ENCODE results near the gene ANKRD10.
A peak's percentile ranks its signal among the peaks of the same experiment; 100 is the strongest.
"Not testable (repeated sequence)": the region's sequence is repeated elsewhere in the genome, so short reads cannot be mapped to it uniquely, and the experiment has no call there.

Gene ANKRD10

GRCh38 chr13:110860983-110861382 lies 53.9 kb downstream of the ANKRD10 start:
- peak; percentile 43 for FAIRE-seq

DNA sequence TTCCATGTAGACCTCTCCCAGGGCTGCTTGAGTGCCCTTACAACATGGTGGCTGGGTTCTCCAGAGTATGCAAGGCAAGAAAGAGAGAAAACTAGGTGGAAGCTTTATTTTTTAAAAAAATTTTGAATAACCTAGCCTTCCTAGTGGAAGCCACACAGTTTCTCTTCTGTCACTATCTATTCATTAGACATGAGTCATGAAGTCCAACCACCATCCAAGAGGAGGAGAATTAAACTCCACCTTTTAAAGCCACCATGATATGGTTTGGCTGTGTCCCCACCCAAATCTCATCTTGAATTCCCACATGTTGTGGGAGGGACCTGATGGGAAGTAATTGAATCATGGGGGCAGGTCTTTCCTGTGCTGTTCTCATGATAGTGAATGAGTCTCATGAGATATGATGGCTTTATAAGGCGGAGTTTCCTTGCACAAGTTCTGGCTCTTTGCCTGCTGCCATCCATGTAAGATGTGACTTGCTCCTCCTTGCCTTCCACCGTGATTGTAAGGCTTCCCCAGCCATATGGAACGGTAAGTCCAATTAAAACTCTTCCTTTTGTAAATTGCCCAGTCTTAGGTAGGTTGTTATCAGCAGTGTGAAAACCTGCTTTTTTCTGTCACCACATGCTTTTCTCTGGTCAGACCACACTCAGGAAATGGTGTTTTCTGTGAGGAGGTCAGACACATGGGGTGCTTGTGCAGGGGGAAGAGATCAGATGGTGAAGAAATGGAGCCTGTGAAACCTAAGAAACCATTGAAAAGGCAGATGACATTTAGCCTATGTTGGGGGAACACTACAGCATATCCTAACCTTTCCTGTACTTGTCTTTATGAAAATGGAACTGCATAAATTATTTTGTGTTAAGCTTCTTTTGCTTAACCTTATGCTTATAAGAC lies 57.7 kb downstream of the ANKRD10 start:
- FAIRE-seq, result no peak

DNA sequence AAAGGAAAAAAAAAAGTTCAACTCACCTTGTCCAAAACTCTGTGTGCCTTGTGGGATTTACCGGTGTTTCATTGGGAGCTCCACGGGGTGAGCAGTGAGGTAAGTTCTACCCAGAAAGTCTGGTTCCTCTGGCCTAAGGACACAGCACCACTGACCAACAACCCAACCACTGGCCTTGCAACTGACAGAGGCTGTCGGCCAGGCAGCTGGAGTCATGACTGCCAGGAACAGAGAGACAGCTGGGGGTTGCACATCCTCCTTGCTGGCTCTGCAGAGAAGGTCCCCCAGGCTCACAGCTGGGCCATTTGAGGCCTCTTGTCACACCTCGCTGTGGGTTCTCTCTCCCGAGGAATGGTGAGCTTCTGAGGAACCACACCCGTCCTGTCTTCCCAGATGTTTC lies 59.5 kb downstream of the ANKRD10 start:
- no peak for FAIRE-seq

DNA sequence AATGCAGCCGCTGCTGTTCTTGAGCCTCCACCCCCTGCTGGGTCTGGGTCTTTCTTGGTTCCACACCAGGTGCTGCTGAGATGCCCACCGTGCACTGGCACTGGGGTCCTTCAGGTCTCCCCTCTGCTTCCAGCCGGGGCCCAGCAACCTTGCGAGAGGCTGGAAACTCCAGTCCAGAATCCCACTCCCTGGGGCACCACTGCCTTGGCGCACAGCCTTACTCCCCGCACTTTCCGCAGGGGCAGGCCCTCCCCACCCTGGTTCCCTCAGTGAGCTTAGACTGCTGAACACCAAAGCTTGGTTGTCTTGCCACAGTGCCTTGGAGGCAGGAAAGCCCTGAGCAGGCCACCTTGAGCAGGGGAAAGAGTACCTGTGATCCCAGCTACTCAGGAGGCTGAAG lies 60.0 kb downstream of the ANKRD10 start:
- FAIRE-seq, result no peak

DNA sequence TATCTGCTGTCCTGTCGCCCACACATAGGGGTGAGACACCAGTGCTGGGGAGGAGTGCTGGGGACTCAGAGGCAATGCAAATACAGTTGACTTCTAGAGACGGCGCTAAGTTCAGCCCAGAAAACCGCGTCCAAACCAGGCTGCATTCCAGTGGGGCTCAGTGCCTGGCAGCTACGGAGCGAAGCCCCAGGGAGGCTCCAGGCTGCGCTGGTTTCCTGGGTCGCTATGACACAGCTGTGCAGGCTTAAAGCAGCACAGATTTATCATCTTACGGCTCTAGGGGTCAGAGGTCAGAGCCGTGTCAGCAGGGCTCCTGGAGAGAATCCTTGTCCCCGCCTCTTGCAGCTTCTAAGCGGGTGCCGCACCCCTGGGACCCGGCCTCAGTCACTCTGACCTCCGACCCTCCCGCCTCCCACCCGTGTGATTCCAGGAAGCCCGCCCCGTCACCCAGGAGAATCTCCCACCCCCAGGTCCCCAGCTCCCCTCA lies 61.6 kb downstream of the ANKRD10 start:
- FAIRE-seq, result no peak

- FAIRE-seq, result no peak
These were observed 64.0 kb downstream of the ANKRD10 start for GRCh38 chr13:110850840-110851239.

GRCh38 chr13:110850006-110850405 lies 64.9 kb downstream of the ANKRD10 start:
- FAIRE-seq, result no peak

DNA sequence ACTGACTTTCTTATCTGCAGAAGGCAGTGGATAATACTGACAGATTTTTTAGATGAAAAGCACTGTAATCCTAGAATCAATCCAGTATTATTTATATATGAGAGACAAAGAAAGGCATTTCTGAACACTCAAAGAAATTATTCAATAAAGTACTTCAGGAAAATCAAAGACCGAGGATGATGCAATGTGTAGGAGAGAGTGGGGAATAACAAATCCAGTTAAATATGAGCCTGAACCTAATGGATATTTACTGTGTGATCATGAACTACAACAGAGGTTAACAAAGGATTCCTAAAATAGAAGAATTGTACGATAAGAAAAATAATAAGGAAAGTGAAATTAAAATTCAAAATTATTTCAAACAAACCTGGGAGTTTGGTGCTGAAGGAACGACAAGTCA lies 69.3 kb downstream of the ANKRD10 start:
- no peak for FAIRE-seq

DNA sequence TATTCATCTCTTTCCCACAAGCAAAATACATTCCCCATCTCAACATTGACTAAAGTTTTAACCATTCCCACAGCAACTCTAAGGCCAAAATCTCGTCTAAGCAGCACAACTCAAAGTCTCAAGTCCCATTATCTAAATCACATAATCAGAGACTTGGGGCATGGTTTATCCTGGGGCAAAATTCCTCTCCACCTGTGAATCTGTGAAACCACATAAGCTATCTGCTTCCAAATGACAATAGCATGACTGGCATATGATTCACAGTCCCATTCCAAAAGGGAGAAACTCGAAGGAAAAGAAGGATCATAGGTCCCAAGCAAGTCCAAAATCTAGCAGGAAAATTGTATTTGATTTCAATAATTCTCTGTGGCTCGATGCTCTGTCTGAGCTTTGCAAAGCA lies 73.0 kb downstream of the ANKRD10 start:
- FAIRE-seq, result no peak

- FAIRE-seq, result no peak
These were observed 73.5 kb downstream of the ANKRD10 start for GRCh38 chr13:110841406-110841805.

DNA sequence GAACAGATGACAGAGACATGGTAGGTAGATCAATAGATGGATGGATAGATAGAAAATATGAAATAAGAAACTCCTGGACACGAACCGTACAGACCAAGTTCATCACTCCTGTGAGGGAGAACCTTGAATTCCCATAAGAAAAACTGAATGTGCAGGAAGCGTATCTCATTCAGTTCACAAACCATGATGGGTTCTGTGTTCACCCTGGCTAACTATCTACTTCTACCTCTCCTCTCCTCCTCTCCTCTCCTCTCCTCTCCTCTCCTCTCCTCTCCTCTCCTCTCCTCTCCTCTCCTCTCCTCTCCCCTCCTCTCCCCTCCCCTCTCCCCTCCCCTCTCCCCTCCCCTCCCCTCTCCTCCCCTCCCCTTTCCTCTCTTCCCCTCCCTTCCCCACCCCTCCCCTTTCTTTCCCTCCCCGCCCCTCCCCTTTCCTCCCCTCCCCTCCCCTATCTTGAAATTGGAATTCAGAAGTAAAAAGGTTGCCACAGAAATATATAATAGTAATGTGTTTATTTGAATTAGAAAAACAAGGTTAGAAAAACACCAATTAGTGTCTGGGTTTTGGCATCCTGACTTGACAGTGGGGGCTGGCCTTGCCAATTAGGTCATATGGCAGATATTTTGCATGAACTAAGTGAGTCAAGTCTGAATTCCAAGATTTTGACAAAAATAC lies 75.9 kb downstream of the ANKRD10 start:
- no peak for FAIRE-seq

GRCh38 chr13:110838116-110838515 lies 76.8 kb downstream of the ANKRD10 start:
- no peak for FAIRE-seq

DNA sequence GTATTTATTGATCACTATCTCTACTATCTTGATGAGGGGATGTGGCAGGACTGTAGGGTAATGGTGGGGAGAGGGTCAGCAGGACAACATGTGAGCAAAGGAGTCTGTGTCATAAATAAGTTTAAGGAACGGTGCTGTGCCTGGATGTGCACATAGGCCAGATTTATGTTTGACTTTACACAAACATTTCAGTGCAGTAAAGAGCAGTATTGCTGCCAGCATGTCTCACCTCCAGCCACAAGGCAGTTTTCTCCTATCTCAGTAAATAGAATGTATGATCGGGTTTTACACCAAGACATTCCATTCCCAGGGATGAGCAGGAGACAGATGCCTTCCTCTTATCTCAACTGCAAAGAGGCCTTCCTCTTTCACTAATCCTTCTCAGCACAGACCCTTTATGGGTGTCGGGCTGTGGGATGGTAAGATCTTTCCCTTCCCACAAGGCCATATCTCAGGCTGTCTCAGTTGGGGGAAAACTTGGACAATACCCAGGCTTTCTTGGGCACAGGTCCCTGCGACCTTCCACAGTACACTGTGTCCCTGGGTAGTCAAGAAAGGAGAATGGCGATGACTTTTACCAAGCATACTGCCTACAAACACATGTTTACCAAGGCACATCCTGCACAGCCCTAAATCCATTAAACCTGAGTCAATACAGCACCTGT lies 77.3 kb downstream of the ANKRD10 start:
- not testable (repeated sequence) for FAIRE-seq

GRCh38 chr13:110836605-110836903 lies 78.3 kb downstream of the ANKRD10 start:
- no peak for FAIRE-seq

DNA sequence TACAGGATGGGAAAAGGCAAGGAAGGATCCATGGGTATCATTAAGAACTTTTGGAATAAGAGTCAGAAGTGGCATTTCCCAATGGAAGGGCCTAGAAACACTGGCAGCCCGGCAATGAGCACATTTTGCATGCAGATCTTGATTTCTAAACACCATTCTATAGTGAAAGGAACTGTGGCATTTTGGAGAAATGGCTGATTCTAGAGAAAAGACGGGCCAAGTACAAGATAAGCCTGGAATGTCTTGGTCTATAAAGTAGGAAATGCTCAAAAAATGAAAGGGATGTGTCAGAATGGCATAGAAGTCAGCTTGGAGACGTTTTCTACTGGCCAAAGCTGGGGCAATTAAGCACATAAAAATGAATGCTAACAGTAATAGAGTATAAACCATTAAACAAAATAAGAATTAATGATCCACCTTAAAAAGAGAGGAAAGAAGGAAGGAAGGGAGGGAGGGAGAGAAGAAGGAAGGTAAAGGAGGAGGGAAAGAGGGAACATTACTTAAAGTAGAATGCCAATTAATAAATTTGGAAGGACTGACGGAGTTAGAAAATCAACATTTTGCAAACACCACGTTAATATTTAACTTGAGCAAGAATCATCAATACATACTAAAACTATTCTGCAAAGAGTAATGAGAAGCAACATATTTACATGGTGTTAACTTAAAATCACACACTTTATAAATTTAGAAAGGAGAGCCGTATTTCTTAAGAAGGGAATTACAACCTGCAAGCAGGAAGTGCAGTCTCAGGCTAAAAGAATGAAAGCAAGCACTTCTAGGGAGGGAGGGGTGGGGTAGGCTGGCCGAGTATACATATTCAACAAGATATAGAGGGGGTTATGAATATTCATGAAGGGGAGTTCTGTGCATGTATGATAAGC lies 78.9 kb downstream of the ANKRD10 start:
- FAIRE-seq, result no peak

DNA sequence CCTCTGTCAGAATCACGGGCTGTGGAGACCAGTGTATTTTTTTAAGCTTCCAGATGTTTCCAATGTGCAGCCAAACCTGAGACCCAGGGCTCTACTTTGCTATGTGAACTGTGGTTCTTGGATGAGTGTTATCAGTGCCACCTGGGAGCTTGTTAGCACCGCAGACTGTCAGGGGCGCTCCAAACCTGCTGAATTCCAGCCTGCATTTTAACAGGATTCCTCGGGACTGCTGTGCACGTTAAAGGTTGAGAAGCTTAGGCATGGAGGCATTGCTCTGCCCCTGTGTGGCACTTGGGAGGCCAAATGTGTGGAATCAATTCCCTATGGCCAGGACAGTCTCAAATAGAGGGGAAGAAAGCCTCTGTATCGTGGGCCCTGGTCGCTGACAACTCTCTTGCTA lies 80.3 kb downstream of the ANKRD10 start:
- FAIRE-seq, result no peak

DNA sequence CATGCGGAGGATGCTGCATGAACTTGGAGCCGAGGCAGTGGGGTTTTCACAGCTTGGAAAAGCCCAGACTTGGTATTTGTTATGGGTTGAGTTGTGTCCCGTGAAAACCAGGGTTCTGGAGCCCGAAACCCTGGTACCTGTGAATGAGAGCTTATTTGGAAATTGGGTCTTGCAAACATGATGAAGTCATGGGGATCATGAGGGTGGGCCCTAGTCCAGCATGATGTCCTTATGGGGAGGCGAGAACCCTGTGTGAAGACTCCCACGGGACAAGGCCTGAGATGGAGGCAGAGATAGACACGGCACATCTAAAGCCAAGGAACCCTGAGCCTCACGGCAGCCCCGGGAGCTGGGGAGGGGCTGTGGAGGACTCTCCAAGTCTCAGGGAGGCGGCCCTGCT lies 82.3 kb downstream of the ANKRD10 start:
- no peak for FAIRE-seq

- FAIRE-seq, result no peak
These were observed 82.7 kb downstream of the ANKRD10 start for GRCh38 chr13:110832205-110832479.

DNA sequence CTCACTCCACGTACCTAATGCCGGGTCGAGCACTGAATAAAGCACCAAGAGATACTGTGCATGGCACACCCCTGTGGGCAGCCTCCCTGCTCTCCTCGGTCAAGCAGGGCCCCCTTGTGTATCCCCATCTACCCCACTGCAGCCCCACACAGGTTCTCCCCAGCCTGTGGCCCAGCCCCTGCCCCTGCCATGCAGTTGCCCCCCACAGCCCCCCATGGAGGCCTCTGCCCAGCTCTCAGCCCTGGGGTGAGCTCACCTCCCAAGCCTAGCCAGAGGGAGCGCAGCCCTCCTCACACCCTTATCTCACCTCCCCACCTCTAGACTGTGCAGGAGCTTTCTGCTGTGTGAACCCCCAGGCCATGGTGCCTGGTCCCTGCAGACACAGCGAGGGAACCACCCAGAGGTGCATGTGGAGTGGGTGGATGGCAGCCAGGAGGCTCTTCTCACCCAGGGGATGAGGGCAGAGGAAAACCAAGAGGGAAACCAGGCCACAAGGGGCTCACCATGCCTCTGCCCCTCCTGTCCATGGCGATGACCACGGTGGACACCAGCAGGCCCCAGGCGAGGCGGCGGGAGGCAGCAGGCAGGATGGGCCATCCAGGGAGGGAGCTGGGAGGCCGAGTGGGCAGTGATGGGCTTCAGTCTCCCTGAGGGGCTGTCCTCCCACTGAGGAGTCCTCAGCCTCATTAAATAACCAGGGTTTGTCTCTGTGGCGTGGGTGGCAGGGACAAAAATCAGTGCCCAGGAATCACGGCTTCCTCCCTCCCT lies 83.2 kb downstream of the ANKRD10 start:
- FAIRE-seq, result no peak

GRCh38 chr13:110830800-110831371 lies 84.0 kb downstream of the ANKRD10 start:
- no peak for FAIRE-seq

DNA sequence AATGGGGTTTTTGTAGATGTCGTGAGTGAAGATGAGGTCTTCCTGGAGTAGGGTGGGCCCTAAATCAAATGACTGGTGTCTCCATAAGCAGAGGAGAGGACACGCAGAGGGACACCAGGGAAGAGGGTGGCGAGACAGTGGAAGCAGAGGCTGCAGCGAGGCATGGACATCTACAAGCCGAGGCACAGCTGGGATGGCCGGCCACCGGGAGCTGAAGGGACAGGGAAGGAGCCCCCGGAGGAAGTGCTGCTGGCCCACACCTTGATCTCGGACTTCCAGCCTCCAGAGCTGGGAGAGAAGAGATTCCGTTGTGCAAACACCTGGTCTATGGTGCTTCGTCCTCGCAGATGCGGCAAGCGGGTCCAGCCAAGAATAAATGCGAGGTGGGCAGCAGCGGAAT lies 84.5 kb downstream of the ANKRD10 start:
- FAIRE-seq, result no peak

DNA sequence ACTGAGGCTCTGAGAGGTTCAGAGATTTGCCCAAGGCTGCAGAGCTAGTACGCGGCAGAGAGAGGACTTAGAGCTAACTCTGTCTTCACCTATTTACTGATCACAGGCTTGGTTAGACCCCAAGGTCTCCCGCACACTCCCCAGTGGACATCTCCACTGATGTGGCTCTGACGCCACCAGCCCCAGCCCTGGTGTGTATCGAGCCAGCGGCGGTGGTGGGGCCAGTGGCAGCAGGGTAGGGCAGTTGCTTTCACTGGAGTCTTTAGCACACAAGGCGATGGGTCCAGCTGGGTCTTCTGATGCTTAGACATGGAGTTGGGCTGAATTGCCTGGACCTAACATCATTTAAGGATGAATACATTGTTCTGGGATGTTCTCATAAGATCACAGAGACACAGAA lies 85.4 kb downstream of the ANKRD10 start:
- FAIRE-seq, result no peak

All from A204.1 (cell line).